GM10266 (cell line): ENCODE measurements around the gene CDK5.

Source experiments
- DNase-seq: peaks from one replicate; pipeline ENCODE4 v3.0.0; 2012; ENCODE audit errors: extremely low spot score
- CTCF ChIP-seq: IDR thresholded peaks from 2 replicates; pipeline ENCODE4 v1.5.1; 2012; ENCODE audit warnings: mild to moderate bottlenecking, low read depth; ENCODE audit not compliant: control insufficient read depth, insufficient read depth; ENCODE audit errors: missing control alignments

Gene CDK5

GRCh38 chr7:151068069-151068773, 10.5 kb upstream of the CDK5 start:
- no peak for DNase-seq
- no peak for TF ChIP-seq CTCF

GRCh38 chr7:151066273-151066974, 8.7 kb upstream of the CDK5 start:
- no peak for TF ChIP-seq CTCF
- no peak for DNase-seq

- no peak for TF ChIP-seq CTCF
- no peak for DNase-seq
Observed at GRCh38 chr7:151065516-151065915, 7.8 kb upstream of the CDK5 start.

- DNase-seq: no peak
- no peak for TF ChIP-seq CTCF
Observed at GRCh38 chr7:151064993-151065392, 7.3 kb upstream of the CDK5 start.

GRCh38 chr7:151064454-151064853, 6.8 kb upstream of the CDK5 start:
- DNase-seq: no peak
- no peak for TF ChIP-seq CTCF

GRCh38 chr7:151063212-151063561, 5.5 kb upstream of the CDK5 start:
- no peak for DNase-seq
- no peak for TF ChIP-seq CTCF
